H1 (cell line): ENCODE data around the gene ITSN1. TPM values are rescaled to one million over a fixed set of nuclear protein-coding genes. Genes with fewer than 3 reads are reported as not detected.

ENCODE experiments used
- ATF2 ChIP-seq: IDR thresholded peaks from 2 replicates; pipeline ENCODE4 v1.6.1; 2012; ENCODE audit warnings: low read length, inconsistent platforms
- CHD2 ChIP-seq: IDR thresholded peaks from 2 replicates; pipeline ENCODE4 v1.6.1; 2012; ENCODE audit warnings: low read length, improper control_type of control experiment
- EGR1 ChIP-seq: IDR thresholded peaks from 2 replicates; pipeline ENCODE4 v1.6.1; 2011; ENCODE audit warnings: low read depth, low read length, borderline replicate concordance
- MAX ChIP-seq: IDR thresholded peaks from 2 replicates; pipeline ENCODE4 v1.6.1; 2012; ENCODE audit warnings: inconsistent platforms
- RBBP5 ChIP-seq: IDR thresholded peaks from 2 replicates; pipeline ENCODE4 v1.7.1; 2012; ENCODE audit warnings: low read depth, mild to moderate bottlenecking, inconsistent platforms, low read length, moderate library complexity, borderline replicate concordance
- SIN3A ChIP-seq, 2 experiments: IDR thresholded peaks in 1 of 2; conservative IDR thresholded peaks in 1 of 2; 2 replicates each; pipeline ENCODE4 v1.6.1; 2011 to 2012; ENCODE audit warnings: low read length in 2 of 2, improper control_type of control experiment in 1 of 2, low read depth in 1 of 2, mild to moderate bottlenecking in 1 of 2
- SP1 ChIP-seq: IDR thresholded peaks from 2 replicates; pipeline ENCODE4 v1.6.1; 2011; ENCODE audit warnings: low read depth, low read length
- SP4 ChIP-seq: IDR thresholded peaks from 2 replicates; pipeline ENCODE4 v1.6.1; 2012; ENCODE audit warnings: low read length, inconsistent platforms
- SRF ChIP-seq: IDR thresholded peaks from 2 replicates; pipeline ENCODE4 v1.6.1; 2011; ENCODE audit warnings: mild to moderate bottlenecking, low read depth, low read length, moderate library complexity
- YY1 ChIP-seq: IDR thresholded peaks from 2 replicates; pipeline ENCODE4 v1.6.1; 2011; ENCODE audit warnings: low read depth, mild to moderate bottlenecking, low read length
- polyA plus RNA-seq, 7 experiments: library from polyadenylated mRNA; depleted of rRNA in 3 of 7; stranded (reverse) in 5 of 7; unstranded in 2 of 7; fragments of >200 nt in 5 of 7; fragments of 200-250 nt in 2 of 7; gene quantifications; 1 replicate in 5 of 7; 2 replicates in 1 of 7; 4 replicates in 1 of 7; pipeline versions ENCODE4 v1.2.1 to v1.2.3, GENCODE V29; 2011 to 2013; ENCODE audit warnings: missing spikeins in 2 of 7, mixed read lengths in 2 of 7
- total RNA-seq: library from RNA; stranded (reverse); fragmentation: NEBNext Ultra II Directional; extraction: Animal tissue kit (Norgen Biotek cat#: 25700); gene quantifications from 2 replicates; pipeline ENCODE4 v1.2.1, GENCODE V29; 2021

ITSN1 gene
- total and polyA plus RNA-seq, 2 of the 8 experiments (the other 6 are each of a cell fraction or from before 2014, with no cell fraction given): 60.8 to 78.1 TPM

- TF ChIP-seq YY1: peak; percentile 33; the same call in 1 of the 2 replicates
- TF ChIP-seq RBBP5: peak; percentile 97; the same call in 1 of the 2 replicates
- TF ChIP-seq SRF: no peak
- TF ChIP-seq ATF2: 0 out of 2 replicates have a peak, but pooled peaks have one; percentile 44
- peak; percentile 93 for TF ChIP-seq SP1
- peak; percentile 47 for TF ChIP-seq EGR1
- peak; percentile 76 for TF ChIP-seq SP4
- TF ChIP-seq SIN3A (conservative IDR thresholded peaks at IDR 0.05 in 1 of 2, IDR thresholded peaks at IDR 0.05 in 1 of 2; ENCODE audit: low read depth in 1 of 2, low read length in 2 of 2): peak; percentile 12 to 57; a peak in 3 of 4 replicates
- peak; percentile 77 for TF ChIP-seq CHD2
- no peak; the same call in 1 of the 2 replicates for TF ChIP-seq MAX
Measured at GRCh38 chr21:33642027-33642895, at the start of gene ITSN1 (continued).
